OCI-LY1 (cell line): Measurements from ENCODE around the gene HMGA1.

Experiments used
- CTCF ChIP-seq: fragments of 200-600 bp; sonication (generic), shearing (Covaris generic); IDR thresholded peaks from 2 replicates; pipeline ENCODE4 v1.5.1; 2017; ENCODE audit warnings: mild to moderate bottlenecking, antibody characterized with exemption, low read length, moderate library complexity, mixed read lengths
- EZH2 ChIP-seq: fragments of 200-600 bp; sonication (generic), shearing (Covaris generic); IDR thresholded peaks from 2 replicates; pipeline ENCODE4 v1.8.0; 2017; ENCODE audit warnings: borderline replicate concordance, mixed run types, mild to moderate bottlenecking, antibody characterized with exemption, low read length, moderate library complexity, mixed read lengths

GRCh38 chr6:34189806-34190503, 46.7 kb upstream of the HMGA1 start:
- peak; percentile 56 for TF ChIP-seq CTCF
- TF ChIP-seq EZH2 = no peak
